Breast epithelium (tissue), 4 donors: ENCODE results near the gene CYP46A1. TPM values are rescaled to one million over a fixed set of nuclear protein-coding genes. Genes with fewer than 3 reads are reported as not detected.

Experiments used
- DNase-seq, 2 donors: peaks; one replicate each; pipeline ENCODE4 v3.0.0-alpha.2; 2019; ENCODE audit warnings: low spot score in 2 of 2
- H3K27ac ChIP-seq, 2 donors: fragments of 200-600 bp; sonication (generic) in 1 of 2; one replicate each; pipeline ENCODE4 v1.5.1; 2016 to 2019; ENCODE audit warnings: mild to moderate bottlenecking in 1 of 2
- H3K27me3 ChIP-seq, 2 donors: fragments of 200-600 bp; sonication (generic) in 1 of 2; one replicate each; pipeline versions ENCODE4 v1.5.1 to v1.6.0; 2017 to 2019; ENCODE audit warnings: control low read depth in 1 of 2, mild to moderate bottlenecking in 1 of 2
- H3K36me3 ChIP-seq: fragments of 200-600 bp; one replicate; pipeline ENCODE4 v1.5.1; 2019
- H3K4me1 ChIP-seq, 2 donors: fragments of 200-600 bp; sonication (generic); one replicate each; pipeline ENCODE4 v1.5.1; 2016 to 2019; ENCODE audit warnings: control low read depth in 1 of 2
- H3K4me3 ChIP-seq, 3 donors: fragments of 200-600 bp; sonication (generic); 1 replicate in 2 of 3; 2 replicates in 1 of 3; pipeline ENCODE4 v1.5.1; 2016 to 2019; ENCODE audit warnings: mild to moderate bottlenecking in 3 of 3, moderate library complexity in 2 of 3
- H3K9me3 ChIP-seq, 2 donors: fragments of 200-600 bp; sonication (generic) in 1 of 2; one replicate each; pipeline ENCODE4 v1.5.1; 2016 to 2019; ENCODE audit warnings: control low read depth in 1 of 2
- POLR2A ChIP-seq: fragments of 450-650 bp; IDR thresholded peaks from one replicate; pipeline ENCODE4 v1.6.1; 2016; ENCODE audit warnings: antibody characterized with exemption, mild to moderate bottlenecking, moderate library complexity
- POLR2AphosphoS5 ChIP-seq, 3 donors: sonication (generic); formaldehyde crosslinking; IDR thresholded peaks; one replicate each; pipeline ENCODE4 v1.6.1; 2017; ENCODE audit warnings: antibody characterized with exemption in 3 of 3
- intact Hi-C: fragments of 100-400 bp; cut with DNase I; formaldehyde crosslinking; loops from one replicate; pipeline ENCODE4 v1.15.1; 2023; ENCODE audit warnings: low total_unique reads
- total RNA-seq, 3 donors: library from RNA; depleted of rRNA; stranded (reverse); fragments of >200 nt; gene quantifications; one replicate each; pipeline ENCODE4 v1.1.0, GENCODE V29; 2016
- TF ChIP-seq, protein P1 (sequence below), 3 donors: fragments of 450-650 bp; IDR thresholded peaks; one replicate each; pipeline ENCODE4 v1.5.1; 2016 to 2017; ENCODE audit warnings: antibody characterized with exemption in 3 of 3, mild to moderate bottlenecking in 3 of 3, moderate library complexity in 3 of 3

CYP46A1 gene
- total RNA-seq, 3 donors from 2014 or later, result 1.6 to 5.2 (median 2.6) TPM

DNA sequence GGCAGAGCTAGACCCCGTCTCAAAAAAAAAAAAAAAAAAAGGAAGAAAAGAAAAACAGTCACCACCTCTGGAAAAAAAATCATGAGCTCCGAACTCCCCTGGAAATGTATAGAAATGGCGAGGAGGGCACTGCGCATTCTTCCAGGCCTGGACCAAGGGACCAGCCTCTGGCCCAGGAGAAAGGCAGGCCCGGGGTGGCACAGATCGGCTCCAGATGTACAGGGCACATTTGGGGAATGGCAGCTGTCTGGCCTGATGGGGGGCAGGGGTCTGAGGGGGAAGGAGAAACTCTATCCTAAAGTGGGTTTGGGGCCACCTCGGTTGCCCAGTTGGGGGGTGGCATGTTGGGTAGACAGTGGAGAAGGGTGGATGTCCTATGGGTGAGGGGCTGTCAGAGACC is 63.1 kb downstream of the CYP46A1 start:
- Histone ChIP-seq H3K36me3 (no peaks in the 10 kb centered on the region), H3K27ac (no peak overlapping the region), H3K4me1 (peaks cover 0 to 8% of the 10 kb centered on the region in 2 donors), H3K27me3 (no peaks in the 10 kb centered on the region), H3K4me3 (no peak overlapping the region), H3K9me3 (no peaks in the 10 kb centered on the region)
- TF ChIP-seq POLR2A, result no peak
- TF ChIP-seq POLR2AphosphoS5 (IDR thresholded peaks at IDR 0.05), result no peak
- TF ChIP-seq, protein P1, sequence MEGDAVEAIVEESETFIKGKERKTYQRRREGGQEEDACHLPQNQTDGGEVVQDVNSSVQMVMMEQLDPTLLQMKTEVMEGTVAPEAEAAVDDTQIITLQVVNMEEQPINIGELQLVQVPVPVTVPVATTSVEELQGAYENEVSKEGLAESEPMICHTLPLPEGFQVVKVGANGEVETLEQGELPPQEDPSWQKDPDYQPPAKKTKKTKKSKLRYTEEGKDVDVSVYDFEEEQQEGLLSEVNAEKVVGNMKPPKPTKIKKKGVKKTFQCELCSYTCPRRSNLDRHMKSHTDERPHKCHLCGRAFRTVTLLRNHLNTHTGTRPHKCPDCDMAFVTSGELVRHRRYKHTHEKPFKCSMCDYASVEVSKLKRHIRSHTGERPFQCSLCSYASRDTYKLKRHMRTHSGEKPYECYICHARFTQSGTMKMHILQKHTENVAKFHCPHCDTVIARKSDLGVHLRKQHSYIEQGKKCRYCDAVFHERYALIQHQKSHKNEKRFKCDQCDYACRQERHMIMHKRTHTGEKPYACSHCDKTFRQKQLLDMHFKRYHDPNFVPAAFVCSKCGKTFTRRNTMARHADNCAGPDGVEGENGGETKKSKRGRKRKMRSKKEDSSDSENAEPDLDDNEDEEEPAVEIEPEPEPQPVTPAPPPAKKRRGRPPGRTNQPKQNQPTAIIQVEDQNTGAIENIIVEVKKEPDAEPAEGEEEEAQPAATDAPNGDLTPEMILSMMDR (IDR thresholded peaks at IDR 0.05), result no peak
- DNase-seq, result no peak
- intact Hi-C loops, result no loop called here

DNA sequence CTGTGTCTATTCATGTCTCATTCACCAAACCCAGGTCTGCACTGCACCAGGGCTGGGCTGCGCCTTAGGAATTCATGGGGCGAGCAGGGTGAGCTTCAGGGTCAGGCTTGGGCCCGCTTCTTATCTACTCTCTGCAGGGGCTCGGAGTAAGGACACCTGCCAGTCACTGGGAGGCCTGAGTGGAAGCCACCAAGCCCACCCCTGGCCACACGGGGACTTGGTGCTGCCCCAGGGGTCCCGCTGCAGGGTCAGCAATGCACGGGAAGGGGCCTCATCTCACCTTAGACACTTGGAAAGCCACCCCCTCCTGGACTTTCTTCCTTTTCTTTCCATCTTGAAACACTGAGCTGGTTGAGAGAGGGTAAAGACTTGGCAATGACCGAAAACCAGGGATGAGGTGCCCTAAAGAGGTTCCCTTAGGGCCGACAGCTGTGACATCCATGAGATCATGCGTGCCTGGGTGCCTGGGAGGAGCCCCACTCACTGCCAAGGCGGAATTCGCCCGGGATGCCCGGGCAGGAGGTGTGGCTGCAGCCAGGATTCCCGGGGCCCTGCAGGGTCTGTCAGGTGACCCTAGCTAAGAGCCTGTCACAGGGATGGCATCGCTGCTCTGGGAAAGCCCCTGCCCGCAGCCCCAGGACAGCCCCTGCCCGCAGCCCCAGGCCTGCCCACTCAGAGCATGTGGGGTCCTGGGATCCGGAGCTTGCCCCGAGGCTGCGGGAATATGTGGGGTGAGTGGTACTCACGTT is 63.7 kb downstream of the CYP46A1 start:
- Histone ChIP-seq H3K27ac (no peak overlapping the region), H3K4me3 (no peak overlapping the region), H3K4me1 (peaks cover 0 to 8% of the 10 kb centered on the region in 2 donors), H3K36me3 (no peaks in the 10 kb centered on the region), H3K9me3 (no peaks in the 10 kb centered on the region), H3K27me3 (no peaks in the 10 kb centered on the region)
- intact Hi-C loops, result no loop called here
- DNase-seq, result no peak
- TF ChIP-seq POLR2A (no peak), POLR2AphosphoS5 (IDR thresholded peaks at IDR 0.05) (no peak)
- TF ChIP-seq, protein P1 (IDR thresholded peaks at IDR 0.05), result no peak

DNA sequence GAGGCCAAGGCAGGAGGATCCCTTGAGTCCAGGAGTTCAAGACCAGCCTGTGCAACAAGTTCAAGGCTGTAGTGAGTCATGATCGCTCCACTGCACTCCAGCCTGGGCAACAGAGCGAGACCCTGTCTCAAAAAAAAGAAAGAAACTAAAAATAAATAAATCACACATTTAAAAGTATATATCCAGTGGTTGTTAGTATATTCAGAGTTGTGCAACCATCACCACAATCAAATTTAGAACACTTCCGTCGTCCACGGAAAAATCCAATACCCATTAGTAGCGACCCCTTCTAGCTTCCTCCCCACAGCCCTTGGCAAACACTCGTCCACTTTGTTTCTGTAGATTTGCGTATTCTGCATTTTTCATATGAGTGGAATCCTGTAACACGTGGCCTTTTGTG is 64.4 kb downstream of the CYP46A1 start:
- TF ChIP-seq POLR2A (no peak), POLR2AphosphoS5 (IDR thresholded peaks at IDR 0.05) (no peak)
- TF ChIP-seq, protein P1 (IDR thresholded peaks at IDR 0.05), result no peak
- Histone ChIP-seq H3K27ac (no peak overlapping the region), H3K36me3 (no peaks in the 10 kb centered on the region), H3K27me3 (no peaks in the 10 kb centered on the region), H3K9me3 (no peaks in the 10 kb centered on the region), H3K4me1 (peaks cover 0 to 8% of the 10 kb centered on the region in 2 donors), H3K4me3 (no peak overlapping the region)
- intact Hi-C loops, result no loop called here
- no peak for DNase-seq

DNA sequence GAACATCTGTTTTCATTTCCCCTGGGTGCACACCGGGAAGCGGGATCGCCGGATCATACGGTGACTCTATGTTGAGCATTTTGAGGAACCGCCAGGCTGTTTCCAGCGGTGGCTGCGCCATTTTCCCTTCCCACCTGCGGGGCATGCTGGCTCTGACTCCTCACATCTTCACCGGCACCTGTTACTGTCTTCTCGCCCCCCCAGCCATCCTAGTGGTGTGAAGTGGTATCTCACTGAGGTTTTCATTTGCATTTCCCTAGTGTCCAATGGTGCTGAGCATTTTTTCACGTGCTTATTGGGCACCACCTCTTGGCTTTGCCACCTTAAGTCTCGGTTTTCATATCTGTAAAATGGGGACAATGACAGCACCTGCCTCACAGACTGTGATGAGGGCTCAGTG is 65.0 kb downstream of the CYP46A1 start:
- Histone ChIP-seq H3K27me3 (no peaks in the 10 kb centered on the region), H3K36me3 (no peaks in the 10 kb centered on the region), H3K4me1 (peaks cover 0 to 8% of the 10 kb centered on the region in 2 donors), H3K9me3 (no peaks in the 10 kb centered on the region), H3K27ac (no peak overlapping the region), H3K4me3 (no peak overlapping the region)
- intact Hi-C loops, result no loop called here
- DNase-seq, result no peak
- TF ChIP-seq POLR2A, result no peak
- TF ChIP-seq, protein P1 (IDR thresholded peaks at IDR 0.05), result no peak

DNA sequence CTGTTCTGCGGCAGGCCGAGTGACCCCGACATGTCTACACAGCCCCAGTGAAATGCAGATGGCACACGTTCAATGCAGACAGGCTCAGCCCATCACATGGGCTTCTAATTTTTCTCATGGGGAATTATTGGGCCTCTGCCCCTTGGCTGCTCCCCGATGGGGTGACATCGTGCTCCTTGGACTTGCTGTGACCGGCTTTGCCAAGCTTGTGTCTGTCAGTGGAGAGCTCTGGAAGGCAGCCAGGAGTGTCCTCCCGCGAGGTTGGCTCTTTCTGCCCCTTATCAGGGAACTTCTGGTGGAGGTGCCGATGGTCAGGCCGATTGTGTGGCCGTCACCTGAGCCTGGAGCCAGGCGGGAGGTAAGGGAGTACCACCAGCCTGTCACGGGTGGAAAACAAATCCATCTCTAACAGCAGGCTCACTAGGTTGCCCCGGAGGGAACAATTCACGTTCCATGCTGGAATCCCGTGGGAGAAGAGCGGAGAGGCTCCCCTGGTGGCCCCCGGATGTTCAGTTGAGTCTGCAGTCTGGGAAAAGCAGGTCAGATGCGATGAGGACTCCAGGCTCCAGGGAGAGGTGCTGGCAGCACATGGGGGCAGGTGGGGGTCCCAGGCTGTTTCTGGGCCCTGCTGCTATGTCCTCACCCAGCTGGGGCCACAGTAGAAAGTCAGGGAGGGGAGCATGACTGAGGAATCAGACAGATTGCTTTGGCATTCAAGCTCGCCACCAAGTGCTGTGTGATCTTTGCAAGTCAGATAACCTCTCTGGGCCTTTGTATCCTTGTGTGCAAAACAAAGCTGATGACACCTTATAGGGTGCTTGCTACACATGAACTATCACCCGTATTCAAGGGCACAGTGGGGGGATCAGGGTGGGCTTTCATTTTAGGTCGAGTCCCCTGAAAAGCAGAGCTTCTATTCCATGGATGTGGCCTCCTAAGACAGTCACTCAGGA is 65.9 kb downstream of the CYP46A1 start:
- Histone ChIP-seq H3K9me3 (no peaks in the 10 kb centered on the region), H3K4me3 (no peak overlapping the region), H3K36me3 (no peaks in the 10 kb centered on the region), H3K4me1 (peaks cover 0 to 8% of the 10 kb centered on the region in 2 donors), H3K27ac (no peak overlapping the region), H3K27me3 (no peaks in the 10 kb centered on the region)
- intact Hi-C loops, result no loop called here
- TF ChIP-seq POLR2A, result no peak
- TF ChIP-seq, protein P1 (IDR thresholded peaks at IDR 0.05), result no peak
- no peak for TF ChIP-seq POLR2AphosphoS5 (IDR thresholded peaks at IDR 0.05)
- DNase-seq, result no peak
